Measurements from ENCODE around the gene SLC7A6OS.

The SLC7A6OS gene

DNA sequence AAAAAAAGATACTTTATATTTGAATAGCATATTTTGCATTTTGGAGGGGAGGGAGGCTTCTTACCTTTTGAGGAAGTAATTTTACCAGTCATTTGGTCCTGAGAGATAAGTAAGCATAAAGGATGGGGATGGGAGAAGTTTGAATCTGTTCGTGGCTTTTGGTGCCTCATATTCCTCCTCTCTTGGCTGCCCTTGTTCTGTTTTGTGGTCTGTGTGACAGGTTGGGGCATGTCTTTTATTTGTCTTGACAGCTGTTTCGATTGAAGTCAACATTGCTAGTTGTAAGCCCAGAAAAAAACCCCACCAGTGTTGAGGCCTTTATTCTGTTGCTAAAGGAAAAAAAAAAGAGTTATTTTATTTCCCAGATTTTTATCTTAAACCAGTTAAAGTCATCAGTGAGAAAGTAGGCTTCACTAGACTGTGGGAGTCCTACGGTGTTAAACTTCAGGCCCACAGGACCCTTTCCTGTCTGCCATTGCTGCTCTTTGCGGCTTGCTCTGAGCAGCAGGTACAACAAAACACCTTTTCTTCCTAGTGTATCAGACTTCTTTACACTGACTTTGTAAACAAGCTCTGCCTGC is 35.0 kb downstream of the SLC7A6OS start:
- DNase-seq: no peak

DNA sequence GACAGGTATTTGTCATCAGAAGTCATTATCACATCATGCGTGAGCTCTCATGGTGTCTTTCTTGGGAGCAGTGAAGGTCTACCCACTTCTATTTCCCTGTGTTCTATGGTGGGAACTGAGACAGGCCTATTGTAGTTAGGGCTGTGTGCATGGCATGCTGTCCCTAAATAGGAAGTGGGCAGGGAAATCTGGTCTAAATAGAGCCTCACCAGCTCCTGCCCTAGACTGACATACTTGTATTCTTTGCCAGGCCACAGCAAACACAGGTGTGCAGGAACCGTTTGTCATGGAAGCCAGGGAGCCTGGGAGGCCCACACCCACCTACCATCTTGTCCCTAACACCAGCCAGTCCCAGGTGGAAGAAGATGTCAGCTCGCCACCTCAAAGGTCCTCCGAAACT is 36.3 kb downstream of the SLC7A6OS start:
- no peak for DNase-seq

DNA sequence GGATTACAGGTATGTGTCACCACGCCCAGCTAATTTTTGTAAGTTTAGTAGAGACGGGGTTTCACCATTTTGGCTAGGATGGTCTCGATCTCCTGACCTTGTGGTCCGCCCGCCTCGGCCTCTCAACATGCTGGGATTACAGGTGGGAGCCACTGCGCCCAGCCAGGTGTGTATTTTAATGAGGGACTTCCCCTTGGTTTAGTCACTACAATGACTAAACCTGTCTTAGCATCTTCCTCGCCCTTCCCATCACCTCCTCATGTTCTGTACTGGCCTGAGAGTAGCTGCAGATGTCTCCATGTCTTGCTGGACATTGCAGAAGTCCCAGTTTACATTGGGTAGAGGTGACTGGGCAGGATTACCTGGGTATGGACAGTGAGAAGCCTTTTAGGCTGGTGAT is 36.9 kb downstream of the SLC7A6OS start:
- no peak for DNase-seq

DNA sequence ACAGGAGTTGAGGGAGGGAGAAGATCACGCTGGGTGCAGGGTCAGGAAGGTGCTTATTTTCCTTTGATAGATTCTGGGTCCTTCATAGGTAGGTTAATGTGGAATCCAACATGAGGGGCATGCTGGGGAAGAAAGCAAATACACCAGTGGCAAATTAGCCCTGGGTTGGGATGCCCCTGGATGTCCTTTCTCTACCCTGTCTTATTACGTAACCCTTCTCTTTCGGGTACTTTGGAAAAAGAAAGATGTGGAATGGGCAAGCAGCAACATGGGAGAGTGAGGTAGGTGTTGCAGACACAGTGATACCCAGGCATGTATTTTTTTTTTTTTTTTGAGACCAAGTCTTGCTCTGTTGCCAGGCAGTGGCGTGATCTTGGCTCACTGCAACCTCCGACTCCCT is 37.3 kb downstream of the SLC7A6OS start:
- DNase-seq: no peak

DNA sequence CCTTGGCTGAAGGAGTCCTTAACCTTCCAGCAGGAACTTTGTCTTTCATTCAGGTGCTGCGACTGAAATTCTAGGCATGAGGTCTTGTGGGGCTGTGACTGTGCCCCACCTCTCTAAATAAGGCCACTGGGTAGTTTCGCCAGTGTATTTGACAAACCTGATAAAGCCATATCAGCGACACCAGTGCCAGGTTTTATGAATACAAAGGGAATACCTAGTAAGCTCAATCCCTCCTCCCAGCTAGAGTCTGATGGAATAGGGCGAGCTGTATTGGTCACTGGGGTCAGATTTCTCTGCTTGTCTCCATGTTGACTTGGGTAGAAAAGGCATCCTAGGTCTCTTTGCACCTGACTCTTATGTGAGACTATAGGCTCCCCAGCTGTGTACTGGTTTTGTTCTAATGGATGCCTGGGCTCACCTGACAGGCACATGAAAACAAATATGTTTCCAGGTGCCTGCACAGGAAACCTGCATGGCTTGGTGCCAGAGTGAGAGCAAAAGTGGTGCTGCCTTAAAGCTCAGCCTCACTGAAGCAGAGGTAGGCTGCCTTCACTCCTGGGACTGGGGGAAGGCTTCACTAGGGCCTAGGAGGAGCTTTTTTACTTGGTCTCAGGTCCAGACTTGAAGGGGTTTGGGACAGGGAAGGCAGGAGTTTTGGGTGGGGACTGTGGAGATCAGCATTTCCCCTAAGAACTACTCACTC is 38.1 kb downstream of the SLC7A6OS start:
- no peak for DNase-seq

DNA sequence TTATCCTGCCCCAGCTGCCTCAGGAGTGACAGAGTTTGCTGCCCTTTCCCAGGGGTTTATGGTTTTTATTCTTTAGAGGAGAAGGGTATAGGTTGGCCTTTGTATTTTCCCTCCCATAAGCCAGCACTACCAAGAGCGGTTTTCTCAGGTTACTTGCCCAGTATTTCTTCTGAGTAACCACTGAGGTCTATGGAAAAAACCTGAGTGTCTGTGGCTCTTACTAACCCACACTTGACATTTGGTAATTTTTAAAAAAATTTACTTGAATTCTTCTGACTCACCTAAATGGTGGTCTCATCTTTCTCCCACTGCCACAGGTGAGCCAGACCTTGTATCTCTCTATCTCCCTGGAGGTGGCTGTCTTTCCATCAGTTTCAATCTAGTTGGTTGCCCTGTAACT is 40.4 kb downstream of the SLC7A6OS start:
- DNase-seq: no peak

DNA sequence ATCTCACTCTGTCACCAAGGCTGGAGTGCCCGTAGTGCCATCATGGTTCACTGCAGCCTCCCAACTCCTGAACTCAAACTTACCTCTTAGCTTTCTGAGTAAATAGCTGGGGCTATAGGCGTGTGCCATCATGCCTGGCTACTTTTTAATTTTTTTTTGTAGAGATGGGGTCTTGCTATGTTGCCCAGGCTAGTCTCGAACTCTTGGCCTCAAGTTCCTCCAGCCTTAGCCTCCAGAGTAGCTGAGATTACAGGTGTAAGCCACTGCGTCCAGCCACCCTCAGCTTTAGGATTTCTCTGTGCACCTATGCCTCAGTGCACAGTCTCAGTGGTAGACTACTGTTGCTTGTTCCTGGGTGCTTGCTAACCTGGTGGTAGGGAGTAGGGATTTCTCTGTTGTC is 41.0 kb downstream of the SLC7A6OS start:
- no peak for DNase-seq

- no peak for DNase-seq
Measured at GRCh38 chr16:68267612-68268405, 42.9 kb downstream of the SLC7A6OS start.

GRCh38 chr16:68265078-68265920 is 45.4 kb downstream of the SLC7A6OS start:
- peak in 1 of 2 donors; percentile 42 for DNase-seq

- DNase-seq: peak; percentile 81 to 86
Measured at GRCh38 chr16:68264128-68265077, 46.3 kb downstream of the SLC7A6OS start, which contains the start of gene SLC7A6. Gene SLC7A6, plus strand, starts transcription at chr16:68264526. Its CDS starts 10,201 bp downstream, at chr16:68274727.

GRCh38 chr16:68263559-68264127 is 47.1 kb downstream of the SLC7A6OS start:
- DNase-seq: no peak

DNA sequence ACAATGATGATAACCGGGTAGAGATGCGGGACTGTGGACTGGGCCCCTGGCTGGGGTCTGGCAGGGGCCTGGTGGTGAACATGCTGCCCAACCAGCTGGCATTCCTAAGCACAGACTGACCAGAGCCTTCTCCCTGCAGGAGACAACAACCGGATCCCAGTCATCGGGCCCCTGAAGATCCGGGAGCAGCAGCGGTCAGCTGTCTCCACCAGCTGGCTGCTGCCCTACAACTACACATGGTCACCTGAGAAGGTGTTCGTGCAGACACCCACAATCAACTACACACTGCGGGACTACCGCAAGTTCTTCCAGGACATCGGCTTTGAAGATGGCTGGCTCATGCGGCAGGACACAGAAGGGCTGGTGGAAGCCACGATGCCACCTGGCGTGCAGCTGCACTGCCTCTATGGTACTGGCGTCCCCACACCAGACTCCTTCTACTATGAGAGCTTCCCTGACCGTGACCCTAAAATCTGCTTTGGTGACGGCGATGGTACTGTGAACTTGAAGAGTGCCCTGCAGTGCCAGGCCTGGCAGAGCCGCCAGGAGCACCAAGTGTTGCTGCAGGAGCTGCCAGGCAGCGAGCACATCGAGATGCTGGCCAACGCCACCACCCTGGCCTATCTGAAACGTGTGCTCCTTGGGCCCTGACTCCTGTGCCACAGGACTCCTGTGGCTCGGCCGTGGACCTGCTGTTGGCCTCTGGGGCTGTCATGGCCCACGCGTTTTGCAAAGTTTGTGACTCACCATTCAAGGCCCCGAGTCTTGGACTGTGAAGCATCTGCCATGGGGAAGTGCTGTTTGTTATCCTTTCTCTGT is 51.5 kb downstream of the SLC7A6OS start:
- DNase-seq: no peak

GRCh38 chr16:68257906-68258800 is 52.6 kb downstream of the SLC7A6OS start:
- DNase-seq: no peak

GRCh38 chr16:68257251-68257905 is 53.4 kb downstream of the SLC7A6OS start:
- no peak for DNase-seq

GRCh38 chr16:68255712-68256111 is 55.0 kb downstream of the SLC7A6OS start:
- DNase-seq: no peak

DNA sequence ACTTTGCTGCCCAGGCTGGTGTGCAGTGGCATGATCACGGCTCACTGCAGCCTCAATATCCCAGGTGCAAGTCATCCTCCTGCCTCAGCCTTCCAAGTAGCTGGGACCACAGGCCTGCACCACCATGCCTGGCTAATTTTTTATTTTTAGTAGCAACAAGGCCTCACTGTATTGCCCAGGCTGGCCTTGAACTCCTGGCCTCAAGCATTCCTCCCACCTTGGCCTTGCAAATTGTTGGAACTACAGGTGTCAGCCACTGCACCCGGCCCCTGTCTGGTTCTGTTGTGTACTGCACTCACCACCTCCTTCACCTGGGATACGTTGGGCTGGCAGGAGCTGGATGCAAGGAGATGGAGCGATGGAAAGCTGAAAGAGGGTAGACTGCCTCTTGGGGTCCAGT is 57.0 kb downstream of the SLC7A6OS start:
- DNase-seq: no peak

- no peak for DNase-seq
Measured at GRCh38 chr16:68252383-68252782, 58.4 kb downstream of the SLC7A6OS start.

DNA sequence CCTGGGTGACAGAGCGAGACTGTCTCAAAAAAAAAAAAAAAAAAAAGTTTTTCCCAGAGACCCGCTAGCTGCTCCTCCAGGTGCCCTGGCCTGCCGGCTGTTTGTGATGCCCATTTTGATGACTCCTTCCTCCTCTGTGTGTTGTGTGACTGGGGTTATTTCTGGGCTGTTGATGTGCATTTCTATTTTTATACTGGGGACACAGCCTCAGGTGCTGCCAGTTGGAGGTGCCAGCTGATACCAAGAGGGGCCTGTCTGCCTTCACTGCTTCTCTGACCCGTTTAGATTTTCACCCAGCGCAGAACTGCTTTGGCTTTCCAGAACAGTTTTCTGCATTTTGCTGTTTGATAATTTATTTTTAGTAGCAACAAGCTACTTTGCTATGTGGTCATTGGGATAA is 58.9 kb downstream of the SLC7A6OS start:
- no peak for DNase-seq

DNA sequence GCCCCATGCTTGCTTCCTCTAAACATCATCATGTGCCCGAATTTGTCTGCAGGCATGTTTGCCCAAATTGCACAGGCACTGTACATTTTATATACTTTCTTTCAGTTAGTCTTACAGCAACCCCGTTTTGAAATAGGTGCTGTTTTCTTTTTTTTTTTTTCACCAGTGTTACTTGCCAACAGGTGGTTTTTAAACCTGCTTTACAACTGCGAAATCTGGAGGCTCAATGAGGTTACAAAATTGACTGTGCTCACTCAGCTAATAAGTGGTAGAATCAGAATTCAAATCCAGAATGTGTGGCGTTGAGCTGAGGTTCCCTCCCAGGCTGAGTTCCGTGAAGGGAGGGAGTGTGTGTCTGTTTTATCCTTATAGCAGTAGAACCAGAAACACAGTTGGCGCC is 59.8 kb downstream of the SLC7A6OS start:
- no peak for DNase-seq

Data from stimulated activated CD4-positive, alpha-beta T cell treated with anti-CD3 and anti-CD28 coated beads, Interleukin-2, amount 100 ng/mL, for 48 hours (primary cell).